ENCODE results near the gene SERPINE3.

The SERPINE3 gene

GRCh38 chr13:51303882-51304281, 35.6 kb upstream of the SERPINE3 start:
- H4K20me1 ChIP-seq (ENCODE audit: low read depth, low read length) = no peaks in the 10 kb centered on the region
- H3K9me3 ChIP-seq (ENCODE audit: insufficient read depth, low read length) = no peaks in the 10 kb centered on the region
- no peaks in the 10 kb centered on the region for H3K27me3 ChIP-seq (ENCODE audit: low read length)
- no peaks in the 10 kb centered on the region for H3K79me2 ChIP-seq (ENCODE audit: insufficient read depth, low read length)
- TF ChIP-seq EZH2phosphoT487 (conservative IDR thresholded peaks at IDR 0.05; ENCODE audit: low read length) (no peak), CTCF (IDR thresholded peaks at IDR 0.05; ENCODE audit: insufficient read depth, low read length, poor library complexity, severe bottlenecking) (no peak)
- H3K9me2 ChIP-seq (replicated peaks; ENCODE audit: insufficient read depth, low read length) = no peaks in the 10 kb centered on the region
- no peaks in the 10 kb centered on the region for H3F3A ChIP-seq (ENCODE audit: insufficient read depth)
- no peak overlapping the region for H3K4me3 ChIP-seq (ENCODE audit: insufficient read depth, low read length, poor library complexity, severe bottlenecking)
- no peak overlapping the region for H3K9ac ChIP-seq (ENCODE audit: low read length)
- H3K27ac ChIP-seq (ENCODE audit: low read depth, low read length) = no peak overlapping the region
- no peak overlapping the region for H3K4me2 ChIP-seq (ENCODE audit: low read depth, low read length, poor library complexity, severe bottlenecking)
- no peak overlapping the region for H2AFZ ChIP-seq (ENCODE audit: low read depth, low read length, severe bottlenecking)
- no peaks in the 10 kb centered on the region for H3K36me3 ChIP-seq (ENCODE audit: low read length)

GRCh38 chr13:51305271-51305967, 34.1 kb upstream of the SERPINE3 start:
- Histone ChIP-seq H3K4me3 (ENCODE audit: insufficient read depth, low read length, poor library complexity, severe bottlenecking) (no peak overlapping the region), H4K20me1 (ENCODE audit: low read depth, low read length) (no peaks in the 10 kb centered on the region), H3K9ac (ENCODE audit: low read length) (no peak overlapping the region), H3K9me3 (ENCODE audit: insufficient read depth, low read length) (no peaks in the 10 kb centered on the region), H3K27ac (ENCODE audit: low read depth, low read length) (no peak overlapping the region), H3K9me2 (replicated peaks; ENCODE audit: insufficient read depth, low read length) (no peaks in the 10 kb centered on the region), H3F3A (ENCODE audit: insufficient read depth) (no peaks in the 10 kb centered on the region), H3K79me2 (ENCODE audit: insufficient read depth, low read length) (no peaks in the 10 kb centered on the region), H3K27me3 (ENCODE audit: low read length) (no peaks in the 10 kb centered on the region), H3K4me2 (ENCODE audit: low read depth, low read length, poor library complexity, severe bottlenecking) (no peak overlapping the region), H3K36me3 (ENCODE audit: low read length) (no peaks in the 10 kb centered on the region), H2AFZ (ENCODE audit: low read depth, low read length, severe bottlenecking) (no peak overlapping the region)
- TF ChIP-seq CTCF (IDR thresholded peaks at IDR 0.05; ENCODE audit: insufficient read depth, low read length, poor library complexity, severe bottlenecking) = no peak
- TF ChIP-seq EZH2phosphoT487 (conservative IDR thresholded peaks at IDR 0.05; ENCODE audit: low read length) = no peak

GRCh38 chr13:51308781-51309180, 30.7 kb upstream of the SERPINE3 start:
- Histone ChIP-seq H3K79me2 (ENCODE audit: insufficient read depth, low read length) (no peaks in the 10 kb centered on the region), H2AFZ (ENCODE audit: low read depth, low read length, severe bottlenecking) (no peak overlapping the region), H3K9ac (ENCODE audit: low read length) (no peak overlapping the region), H4K20me1 (ENCODE audit: low read depth, low read length) (no peaks in the 10 kb centered on the region), H3K4me3 (ENCODE audit: insufficient read depth, low read length, poor library complexity, severe bottlenecking) (no peak overlapping the region), H3K36me3 (ENCODE audit: low read length) (no peaks in the 10 kb centered on the region), H3K27me3 (ENCODE audit: low read length) (no peaks in the 10 kb centered on the region), H3K4me2 (ENCODE audit: low read depth, low read length, poor library complexity, severe bottlenecking) (no peak overlapping the region), H3K9me2 (replicated peaks; ENCODE audit: insufficient read depth, low read length) (no peaks in the 10 kb centered on the region), H3K9me3 (ENCODE audit: insufficient read depth, low read length) (no peaks in the 10 kb centered on the region), H3K27ac (ENCODE audit: low read depth, low read length) (no peak overlapping the region), H3F3A (ENCODE audit: insufficient read depth) (no peaks in the 10 kb centered on the region)
- TF ChIP-seq EZH2phosphoT487 (conservative IDR thresholded peaks at IDR 0.05; ENCODE audit: low read length) (no peak), CTCF (IDR thresholded peaks at IDR 0.05; ENCODE audit: insufficient read depth, low read length, poor library complexity, severe bottlenecking) (no peak)

All from SU-DHL-6 (cell line).